SK-N-SH (cell line): ENCODE data around the gene GLRX5. TPM values are rescaled to one million over a fixed set of nuclear protein-coding genes. Genes with fewer than 3 reads are reported as not detected.

Source experiments
- CTCF ChIA-PET: fragments of 300-600, 350-600 bp; formaldehyde crosslinking; extraction: SDS; loops from one replicate; lab custom pipeline; 2021; lab: Yijun Ruan, JAX
- POLR2A ChIA-PET: fragments of 350-600 bp; sonication (Branson Sonifier 250); formaldehyde crosslinking; extraction: SDS; loops from one replicate; lab custom pipeline; 2020; ENCODE audit warnings: antibody characterized with exemption, inconsistent platforms; lab: Yijun Ruan, JAX
- DNase-seq: peaks from one replicate; pipeline ENCODE4 v3.0.0; 2012
- H2AFZ ChIP-seq: fragments of 200-600 bp; sonication (generic); 2 replicates; pipeline ENCODE4 v1.8.1; 2016; ENCODE audit warnings: antibody characterized with exemption, mild to moderate bottlenecking, low read depth
- H3F3A ChIP-seq: fragments of 200-600 bp; sonication (generic); replicated peaks from 2 replicates; pipeline ENCODE3; 2016; ENCODE audit warnings: antibody characterized with exemption, mild to moderate bottlenecking; ENCODE audit not compliant: insufficient read depth
- H3K27ac ChIP-seq, 2 experiments: fragments of 200-500 bp in 1 of 2; fragments of 200-600 bp in 1 of 2; sonication (Bioruptor generic) in 1 of 2; sonication (generic), shearing (Covaris generic) in 1 of 2; 2 replicates each; pipeline versions ENCODE4 v1.5.1 to v1.6.1; 2014 to 2016; ENCODE audit warnings: low read depth in 2 of 2, inconsistent platforms in 1 of 2, low read length in 1 of 2, mild to moderate bottlenecking in 1 of 2, mixed read lengths in 1 of 2
- H3K27me3 ChIP-seq: fragments of 200-600 bp; sonication (generic), shearing (Covaris generic); 2 replicates; pipeline ENCODE4 v1.6.1; 2016; ENCODE audit warnings: mixed run types; ENCODE audit not compliant: insufficient read depth
- H3K36me3 ChIP-seq, 2 experiments: fragments of 200-500 bp in 1 of 2; fragments of 200-600 bp in 1 of 2; sonication (Bioruptor generic) in 1 of 2; sonication (generic) in 1 of 2; replicated peaks in 1 of 2; 2 replicates each; pipeline versions ENCODE3 to v1.5.1; 2014 to 2016; ENCODE audit warnings: low read length in 1 of 2, mild to moderate bottlenecking in 1 of 2; ENCODE audit not compliant: insufficient read depth in 2 of 2, control insufficient read depth in 1 of 2
- H3K4me1 ChIP-seq, 2 experiments: fragments of 200-500 bp in 1 of 2; fragments of 200-600 bp in 1 of 2; sonication (Bioruptor generic) in 1 of 2; sonication (generic), shearing (Covaris generic) in 1 of 2; 2 replicates each; pipeline versions ENCODE4 v1.5.1 to v1.6.1; 2014 to 2016; ENCODE audit warnings: low read depth in 1 of 2, low read length in 1 of 2, mixed run types in 1 of 2; ENCODE audit not compliant: insufficient read depth in 2 of 2, control insufficient read depth in 1 of 2
- H3K4me2 ChIP-seq: fragments of 200-600 bp; sonication (generic), shearing (Covaris generic); 2 replicates; pipeline ENCODE4 v1.6.1; 2017; ENCODE audit warnings: mixed run types
- H3K4me3 ChIP-seq, 2 experiments: fragments of 200-500 bp in 1 of 2; fragments of 200-600 bp in 1 of 2; sonication (Bioruptor generic) in 1 of 2; sonication (generic), shearing (Covaris generic) in 1 of 2; 2 replicates each; pipeline versions ENCODE4 v1.5.1 to v1.8.1; 2014 to 2016; ENCODE audit warnings: low read depth in 2 of 2, inconsistent platforms in 1 of 2, low read length in 1 of 2, mild to moderate bottlenecking in 1 of 2, mixed read lengths in 1 of 2, moderate library complexity in 1 of 2
- H3K79me2 ChIP-seq: fragments of 200-600 bp; sonication (generic); 2 replicates; pipeline ENCODE4 v1.8.1; 2017; ENCODE audit warnings: mild to moderate bottlenecking; ENCODE audit not compliant: insufficient read depth
- H3K9ac ChIP-seq: fragments of 200-600 bp; sonication (generic); 2 replicates; pipeline ENCODE4 v1.6.1; 2017; ENCODE audit warnings: mixed run types
- H3K9me2 ChIP-seq: fragments of 200-600 bp; sonication (generic); 2 replicates; pipeline ENCODE4 v1.6.1; 2017; ENCODE audit warnings: mixed run types
- H3K9me3 ChIP-seq: fragments of 200-600 bp; sonication (generic); 2 replicates; pipeline ENCODE4 v1.6.1; 2017; ENCODE audit warnings: mixed run types, mild to moderate bottlenecking, moderate library complexity
- H4K20me1 ChIP-seq: fragments of 200-600 bp; sonication (generic); 2 replicates; pipeline ENCODE4 v1.6.1; 2017; ENCODE audit warnings: mild to moderate bottlenecking, mixed run types; ENCODE audit not compliant: insufficient read depth
- FOSL2 ChIP-seq: IDR thresholded peaks from 2 replicates; pipeline ENCODE4 v1.4.0; 2012; ENCODE audit warnings: low read depth, mild to moderate bottlenecking, moderate library complexity, borderline replicate concordance
- GABPA ChIP-seq: IDR thresholded peaks from 2 replicates; pipeline ENCODE4 v1.4.0; 2012; ENCODE audit warnings: low read depth, mild to moderate bottlenecking
- MEF2A ChIP-seq: IDR thresholded peaks from 2 replicates; pipeline ENCODE4 v1.4.0; 2012; ENCODE audit warnings: low read depth, borderline replicate concordance
- REST ChIP-seq: IDR thresholded peaks from 2 replicates; pipeline ENCODE4 v1.6.1; 2012; ENCODE audit warnings: mild to moderate bottlenecking, low read depth, low read length, moderate library complexity
- SIN3A ChIP-seq: IDR thresholded peaks from 2 replicates; pipeline ENCODE4 v1.6.1; 2012; ENCODE audit warnings: low read depth, mild to moderate bottlenecking, low read length, moderate library complexity, borderline replicate concordance
- TCF12 ChIP-seq: IDR thresholded peaks from 2 replicates; pipeline ENCODE4 v1.4.0; 2012
- YY1 ChIP-seq: IDR thresholded peaks from 2 replicates; pipeline ENCODE4 v1.4.0; 2012; ENCODE audit warnings: low read depth, mild to moderate bottlenecking
- WGBS: methylation state at CpG from one replicate; pipeline ENCODE4 v1.1.6; 2017; ENCODE audit warnings: low lambda C conversion rate; 5-methylcytosine and 5-hydroxymethylcytosine counted together
- polyA plus RNA-seq, 3 experiments: library from polyadenylated mRNA; depleted of rRNA; stranded (reverse); fragments of >200 nt; gene quantifications; 2 replicates each; pipeline ENCODE4 v1.2.3, GENCODE V29; 2012
- TF ChIP-seq, protein P1 (sequence below): fragments of 150-350 bp; IDR thresholded peaks from 2 replicates; pipeline ENCODE4 v1.6.1; 2016; ENCODE audit warnings: mild to moderate bottlenecking, low read depth, low read length
- TF ChIP-seq, protein P2 (sequence below): IDR thresholded peaks from 2 replicates; pipeline ENCODE4 v1.4.0; 2012; ENCODE audit warnings: low read depth, borderline replicate concordance
- TF ChIP-seq, protein P3 (sequence below): fragments of 150-350 bp; IDR thresholded peaks from 2 replicates; pipeline ENCODE4 v1.6.1; 2017; ENCODE audit warnings: antibody characterized with exemption, low read length, low read depth, borderline replicate concordance

Gene GLRX5
- polyA plus RNA-seq, 1 of the 3 experiments (the other 2 are of a cell fraction), result 29.1 TPM

- TF ChIP-seq, protein P1, sequence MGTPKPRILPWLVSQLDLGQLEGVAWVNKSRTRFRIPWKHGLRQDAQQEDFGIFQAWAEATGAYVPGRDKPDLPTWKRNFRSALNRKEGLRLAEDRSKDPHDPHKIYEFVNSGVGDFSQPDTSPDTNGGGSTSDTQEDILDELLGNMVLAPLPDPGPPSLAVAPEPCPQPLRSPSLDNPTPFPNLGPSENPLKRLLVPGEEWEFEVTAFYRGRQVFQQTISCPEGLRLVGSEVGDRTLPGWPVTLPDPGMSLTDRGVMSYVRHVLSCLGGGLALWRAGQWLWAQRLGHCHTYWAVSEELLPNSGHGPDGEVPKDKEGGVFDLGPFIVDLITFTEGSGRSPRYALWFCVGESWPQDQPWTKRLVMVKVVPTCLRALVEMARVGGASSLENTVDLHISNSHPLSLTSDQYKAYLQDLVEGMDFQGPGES, result no peak
- TF ChIP-seq REST (no peak), YY1 (no peak), SIN3A (no peak), MEF2A (no peak), FOSL2 (no peak), TCF12 (no peak)
- TF ChIP-seq, protein P2, sequence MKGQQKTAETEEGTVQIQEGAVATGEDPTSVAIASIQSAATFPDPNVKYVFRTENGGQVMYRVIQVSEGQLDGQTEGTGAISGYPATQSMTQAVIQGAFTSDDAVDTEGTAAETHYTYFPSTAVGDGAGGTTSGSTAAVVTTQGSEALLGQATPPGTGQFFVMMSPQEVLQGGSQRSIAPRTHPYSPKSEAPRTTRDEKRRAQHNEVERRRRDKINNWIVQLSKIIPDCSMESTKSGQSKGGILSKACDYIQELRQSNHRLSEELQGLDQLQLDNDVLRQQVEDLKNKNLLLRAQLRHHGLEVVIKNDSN, result no peak
These were observed 1.3 kb downstream of the GLRX5 start (continued) for GRCh38 chr14:95536036-95536593.

DNA sequence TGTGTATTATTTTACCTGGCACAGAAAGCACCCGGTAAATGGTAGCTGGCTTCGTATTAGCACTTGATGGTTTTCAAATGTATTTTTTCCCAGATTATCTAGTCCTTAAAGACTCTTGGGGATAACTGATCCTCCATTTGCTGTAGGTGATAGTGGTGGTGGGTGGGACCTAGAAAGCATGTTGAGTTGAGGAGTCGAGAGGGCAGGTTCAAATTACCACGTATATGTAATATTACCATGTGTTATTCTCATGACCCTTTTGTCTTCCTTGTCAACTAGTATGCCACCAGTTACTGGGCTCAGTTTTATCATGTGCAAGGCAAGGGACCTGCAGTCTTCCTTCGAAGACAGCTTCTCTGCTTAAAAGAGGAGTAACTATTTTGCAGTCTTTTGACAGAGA, 1.8 kb downstream of the GLRX5 start:
- CTCF ChIA-PET, result interaction anchor here (0.6 to 15.5 kb wide), 4 partner anchors 10 to 249 kb away, joined by 3 to 254 read pairs (median 6); no protein-coding TSS in a partner anchor
- Histone ChIP-seq H3K4me2 (peak overlapping the region; percentile 93), H3K9me2 (no peaks in the 10 kb centered on the region), H3K27me3 (no peaks in the 10 kb centered on the region)
- TF ChIP-seq, protein P3, sequence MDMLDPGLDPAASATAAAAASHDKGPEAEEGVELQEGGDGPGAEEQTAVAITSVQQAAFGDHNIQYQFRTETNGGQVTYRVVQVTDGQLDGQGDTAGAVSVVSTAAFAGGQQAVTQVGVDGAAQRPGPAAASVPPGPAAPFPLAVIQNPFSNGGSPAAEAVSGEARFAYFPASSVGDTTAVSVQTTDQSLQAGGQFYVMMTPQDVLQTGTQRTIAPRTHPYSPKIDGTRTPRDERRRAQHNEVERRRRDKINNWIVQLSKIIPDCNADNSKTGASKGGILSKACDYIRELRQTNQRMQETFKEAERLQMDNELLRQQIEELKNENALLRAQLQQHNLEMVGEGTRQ, result no peak
- TF ChIP-seq TCF12 (no peak), YY1 (no peak), MEF2A (no peak), GABPA (no peak)
- TF ChIP-seq, all 33 proteins: peak for 0
- no peak overlapping the region; a peak in 1 of 4 replicates for H3K27ac ChIP-seq
- peaks cover 10 to 14% of the 10 kb centered on the region in 2 experiments for H3K36me3 ChIP-seq
- DNase-seq, result no peak
- peaks cover 19 to 36% of the 10 kb centered on the region in 2 experiments for H3K4me1 ChIP-seq
- peaks cover 45% of the 10 kb centered on the region for H4K20me1 ChIP-seq
- H3K79me2 ChIP-seq, result peaks cover 92% of the 10 kb centered on the region
- H3K9ac ChIP-seq, result peak overlapping the region; percentile 83; the same call in 1 of the 2 replicates
- H3K9me3 ChIP-seq, result no peaks in the 10 kb centered on the region
- POLR2A ChIA-PET, result no interaction called here
- H3F3A ChIP-seq, result no peaks in the 10 kb centered on the region
- H3K4me3 ChIP-seq, result peak overlapping the region; percentile 80 to 95
- WGBS, result 47% methylated on average over 5 of the region's 5 CpGs
- H2AFZ ChIP-seq, result no peak overlapping the region
